ENCODE results near the gene LMOD1. TPM values are rescaled to one million over a fixed set of nuclear protein-coding genes. Genes with fewer than 3 reads are reported as not detected.

The LMOD1 gene
- total and polyA plus RNA-seq, 2 donors (not counting 3 experiments of a cell fraction or from before 2014, with no cell fraction given), result 0.19 to 0.33 TPM

- H3K4me1 ChIP-seq (ENCODE audit: control insufficient read depth, extremely low read depth, insufficient read depth, low read length), result peaks cover 9% of the 10 kb centered on the region
- no peaks in the 10 kb centered on the region for H3K36me3 ChIP-seq (ENCODE audit: control insufficient read depth in 2 of 2, extremely low read depth in 1 of 2, insufficient read depth in 2 of 2, low read length in 2 of 2)
- dilution Hi-C loops (cut with MboI; ENCODE audit: extremely low pct_ligation_motif_present, low sequenced_read_pairs), result no loop called here
- H3K9ac ChIP-seq (replicated peaks; ENCODE audit: extremely low read depth, insufficient read depth, low read length), result no peak overlapping the region
- ChIA-PET POLR2A (no interaction called here), CTCF (interaction anchor here (0.9 to 3.7 kb wide), 2 partner anchors 16 to 60 kb away, joined by 4 to 19 read pairs; no protein-coding TSS in a partner anchor)
- no peaks in the 10 kb centered on the region for H3K27me3 ChIP-seq (ENCODE audit: control insufficient read depth in 2 of 2, insufficient read depth in 2 of 2, low read length in 2 of 2)
- no peaks in the 10 kb centered on the region for H3K9me3 ChIP-seq (replicated peaks; ENCODE audit: control insufficient read depth, insufficient read depth, low read length)
- FAIRE-seq (no peak), DNase-seq (ENCODE audit: low read depth, low spot score) (no peak)
- intact Hi-C loops (cut with micrococcal nuclease), result no loop called here
- no peaks in the 10 kb centered on the region for H3K79me2 ChIP-seq (ENCODE audit: control insufficient read depth, insufficient read depth, low read length)
- no peak overlapping the region for H3K4me3 ChIP-seq (replicated peaks in 1 of 3; ENCODE audit: insufficient read depth in 1 of 3, low read depth in 1 of 3, low read length in 3 of 3)
- no peaks in the 10 kb centered on the region for H4K20me1 ChIP-seq (replicated peaks; ENCODE audit: control insufficient read depth, extremely low read depth, insufficient read depth, low read length)
- no peak for TF ChIP-seq POLR2AphosphoS5 (IDR thresholded peaks at IDR 0.05; ENCODE audit: insufficient read depth, low read depth, low read length)
- no peak for TF ChIP-seq EZH2 (IDR thresholded peaks at IDR 0.05; ENCODE audit: borderline replicate concordance, low read depth, low read length, severe bottlenecking)
- H3K9me1 ChIP-seq (replicated peaks; ENCODE audit: control insufficient read depth, extremely low read depth, insufficient read depth, low read length), result no peaks in the 10 kb centered on the region
- H3K27ac ChIP-seq (ENCODE audit: insufficient read depth, low read depth, low read length), result no peak overlapping the region
- no peak overlapping the region for H3K4me2 ChIP-seq (ENCODE audit: insufficient read depth, low read length)
- no TSS peak for BruUV-seq (replicated peaks)
- no peak overlapping the region for H2AFZ ChIP-seq (ENCODE audit: low read depth, low read length)
Measured at GRCh38 chr1:201911826-201912571, 34.3 kb downstream of the LMOD1 start.

GRCh38 chr1:201907621-201908020 lies 38.7 kb downstream of the LMOD1 start:
- no peaks in the 10 kb centered on the region for H4K20me1 ChIP-seq (replicated peaks; ENCODE audit: control insufficient read depth, extremely low read depth, insufficient read depth, low read length)
- no peak for FAIRE-seq
- no peaks in the 10 kb centered on the region for H3K9me1 ChIP-seq (replicated peaks; ENCODE audit: control insufficient read depth, extremely low read depth, insufficient read depth, low read length)
- no peaks in the 10 kb centered on the region for H3K9me3 ChIP-seq (replicated peaks; ENCODE audit: control insufficient read depth, insufficient read depth, low read length)
- ChIA-PET POLR2A (interaction anchor here (1.1 kb wide), 1 partner anchor 50 kb away, joined by 7 read pairs; no protein-coding TSS in a partner anchor), CTCF (interaction anchor here (2.6 kb wide), 1 partner anchor 12 kb away, joined by 10 read pairs; no protein-coding TSS in a partner anchor)
- no peaks in the 10 kb centered on the region for H3K36me3 ChIP-seq (ENCODE audit: control insufficient read depth in 2 of 2, extremely low read depth in 1 of 2, insufficient read depth in 2 of 2, low read length in 2 of 2)
- H3K79me2 ChIP-seq (ENCODE audit: control insufficient read depth, insufficient read depth, low read length), result no peaks in the 10 kb centered on the region
- H2AFZ ChIP-seq (ENCODE audit: low read depth, low read length), result no peak overlapping the region
- H3K4me2 ChIP-seq (ENCODE audit: insufficient read depth, low read length), result no peak overlapping the region
- no peak overlapping the region for H3K9ac ChIP-seq (replicated peaks; ENCODE audit: extremely low read depth, insufficient read depth, low read length)
- dilution Hi-C loops (cut with MboI; ENCODE audit: extremely low pct_ligation_motif_present, low sequenced_read_pairs), result no loop called here
- no peak overlapping the region for H3K27ac ChIP-seq (ENCODE audit: insufficient read depth, low read depth, low read length)
- intact Hi-C loops (cut with micrococcal nuclease), result no loop called here
- H3K27me3 ChIP-seq (ENCODE audit: control insufficient read depth in 2 of 2, insufficient read depth in 2 of 2, low read length in 2 of 2), result no peaks in the 10 kb centered on the region
- H3K4me3 ChIP-seq (replicated peaks in 1 of 3; ENCODE audit: insufficient read depth in 1 of 3, low read depth in 1 of 3, low read length in 3 of 3), result no peak overlapping the region
- no peak for DNase-seq (ENCODE audit: low read depth, low spot score)
- TF ChIP-seq POLR2AphosphoS5 (IDR thresholded peaks at IDR 0.05; ENCODE audit: insufficient read depth, low read depth, low read length) (no peak), POLR2A (IDR thresholded peaks at IDR 0.05; ENCODE audit: low read depth, low read length) (no peak), EZH2 (IDR thresholded peaks at IDR 0.05; ENCODE audit: borderline replicate concordance, low read depth, low read length, severe bottlenecking) (no peak), JUN (IDR thresholded peaks at IDR 0.05; ENCODE audit: borderline replicate concordance, insufficient read depth, insufficient read length, low read depth) (no peak), CTCF (IDR thresholded peaks at IDR 0.05; ENCODE audit: extremely low read depth in 1 of 2, insufficient read depth in 1 of 2, low read depth in 1 of 2, low read length in 2 of 2) (no peak), GATA2 (IDR thresholded peaks at IDR 0.05; ENCODE audit: insufficient read depth, insufficient read length, low read depth, low read length) (no peak), MAX (IDR thresholded peaks at IDR 0.05; ENCODE audit: insufficient read depth, insufficient read length) (no peak), FOS (IDR thresholded peaks at IDR 0.05; ENCODE audit: borderline replicate concordance, insufficient read depth, low read length) (no peak), MYC (IDR thresholded peaks at IDR 0.05; ENCODE audit: low read depth, low read length) (no peak)
- no TSS peak for BruUV-seq (replicated peaks)
- H3K4me1 ChIP-seq (ENCODE audit: control insufficient read depth, extremely low read depth, insufficient read depth, low read length), result peaks cover 13% of the 10 kb centered on the region

Measured in endothelial cell of umbilical vein (primary cell).